H1 (cell line): ENCODE data around the gene STXBP4. TPM values are rescaled to one million over a fixed set of nuclear protein-coding genes. Genes with fewer than 3 reads are reported as not detected.

ENCODE experiments used
- CHD7 ChIP-seq: fragments of 300-600 bp; sonication (generic); IDR thresholded peaks from 2 replicates; pipeline ENCODE4 v1.7.1; 2012; ENCODE audit warnings: low read length, moderate library complexity, mild to moderate bottlenecking, inconsistent platforms; ENCODE audit not compliant: insufficient replicate concordance
- KDM4A ChIP-seq: IDR thresholded peaks from one replicate; pipeline ENCODE4 v1.7.1; 2012; ENCODE audit warnings: low read depth, mild to moderate bottlenecking, moderate library complexity, low read length, inconsistent platforms; ENCODE audit not compliant: severe bottlenecking
- SIN3A ChIP-seq, 2 experiments: IDR thresholded peaks in 1 of 2; conservative IDR thresholded peaks in 1 of 2; 2 replicates each; pipeline ENCODE4 v1.6.1; 2011 to 2012; ENCODE audit warnings: low read length in 2 of 2, improper control_type of control experiment in 1 of 2, low read depth in 1 of 2, mild to moderate bottlenecking in 1 of 2
- SIX5 ChIP-seq: IDR thresholded peaks from 2 replicates; pipeline ENCODE4 v1.6.1; 2011; ENCODE audit warnings: mild to moderate bottlenecking, low read depth, low read length
- polyA plus RNA-seq, 7 experiments: library from polyadenylated mRNA; depleted of rRNA in 3 of 7; stranded (reverse) in 5 of 7; unstranded in 2 of 7; fragments of >200 nt in 5 of 7; fragments of 200-250 nt in 2 of 7; gene quantifications; 1 replicate in 5 of 7; 2 replicates in 1 of 7; 4 replicates in 1 of 7; pipeline versions ENCODE4 v1.2.1 to v1.2.3, GENCODE V29; 2011 to 2013; ENCODE audit warnings: missing spikeins in 2 of 7, mixed read lengths in 2 of 7
- total RNA-seq: library from RNA; stranded (reverse); fragmentation: NEBNext Ultra II Directional; extraction: Animal tissue kit (Norgen Biotek cat#: 25700); gene quantifications from 2 replicates; pipeline ENCODE4 v1.2.1, GENCODE V29; 2021

STXBP4 gene
- total and polyA plus RNA-seq, 2 of the 8 experiments (the other 6 are each of a cell fraction or from before 2014, with no cell fraction given) = 3.2 to 18.5 TPM

DNA sequence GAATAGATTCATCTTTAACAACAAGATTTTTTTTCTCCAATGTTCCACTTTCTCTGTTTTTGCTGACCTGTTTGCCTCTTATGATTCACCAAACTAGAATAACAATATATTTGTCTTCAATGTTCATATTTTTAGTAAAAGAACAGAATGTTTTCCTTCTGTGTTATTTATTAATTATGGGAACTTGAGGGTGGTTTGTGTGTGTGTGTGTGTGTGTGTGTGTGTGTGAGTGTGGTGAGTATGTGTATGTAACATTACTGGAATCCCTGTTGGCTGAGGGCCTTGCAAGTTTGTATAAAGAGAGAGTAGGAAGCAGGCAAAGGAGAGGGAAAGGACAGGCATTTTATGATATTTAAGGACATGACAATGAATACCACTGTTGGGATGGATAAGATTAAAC, 13.8 kb downstream of the STXBP4 start (continued):
- TF ChIP-seq CHD7 (no peak), SIN3A (conservative IDR thresholded peaks at IDR 0.05 in 1 of 2, IDR thresholded peaks at IDR 0.05 in 1 of 2; ENCODE audit: low read depth in 1 of 2, low read length in 2 of 2) (no peak), KDM4A (no peak), SIX5 (no peak)
